Measurements from ENCODE around the gene SLC39A11. TPM values are rescaled to one million over a fixed set of nuclear protein-coding genes. Genes with fewer than 3 reads are reported as not detected.

The SLC39A11 gene
- total RNA-seq, 1 donor from 2014 or later, result 21.5 TPM

DNA sequence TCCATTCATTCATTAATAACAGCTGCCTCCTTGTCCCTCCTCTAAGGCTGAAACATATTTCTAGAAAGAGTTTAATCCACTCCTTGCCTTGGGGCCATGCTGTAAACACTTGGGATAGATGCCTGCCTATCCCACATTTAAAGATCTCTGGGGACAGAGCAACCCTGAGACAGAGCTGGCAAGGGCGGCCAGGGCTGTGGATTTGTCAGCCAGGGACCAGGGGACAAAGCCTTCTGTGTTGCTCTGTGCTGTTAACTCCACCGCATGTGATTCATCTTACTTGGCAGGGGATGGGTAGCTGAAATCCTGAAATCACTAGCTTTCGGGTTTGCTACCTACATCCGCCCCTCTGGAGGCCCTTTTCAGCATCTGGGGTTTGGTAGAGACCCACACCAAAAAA is 392.9 kb downstream of the SLC39A11 start:
- no peak overlapping the region for H3K27ac ChIP-seq (ENCODE audit: low read depth, low read length)

DNA sequence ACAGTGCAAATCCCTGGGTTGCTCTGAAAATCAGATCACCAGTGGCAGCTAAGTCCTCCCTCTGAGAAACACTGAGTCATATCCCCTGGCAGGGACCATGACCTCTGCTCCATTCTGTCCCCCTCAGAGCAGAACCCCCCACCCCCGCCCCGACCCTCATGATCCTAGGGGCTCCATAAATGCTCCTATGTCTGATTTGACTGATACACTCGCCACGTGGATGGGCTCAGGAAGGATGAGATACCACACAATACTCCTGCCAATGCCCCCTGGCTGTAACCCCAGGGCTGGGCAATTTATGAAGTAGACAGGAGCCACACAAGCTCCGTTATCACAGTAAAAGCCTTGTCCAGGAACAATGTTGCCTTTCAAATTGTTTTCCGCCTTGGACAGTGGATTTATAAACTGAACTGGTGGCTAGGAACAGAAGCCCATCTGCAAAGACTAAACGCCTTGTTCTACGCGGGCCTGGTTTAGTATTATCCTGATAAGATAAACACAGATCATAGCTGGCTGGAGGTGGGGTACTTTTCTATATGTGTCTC is 394.8 kb downstream of the SLC39A11 start:
- peaks cover 3% of the 10 kb centered on the region for H3K4me1 Mint-ChIP-seq (ENCODE audit: low read depth, unreplicated experiment)
- no peaks in the 10 kb centered on the region for H3K79me2 ChIP-seq (ENCODE audit: insufficient read depth, low read length)
- no peak overlapping the region for H3K4me3 Mint-ChIP-seq (ENCODE audit: unreplicated experiment)
- TF ChIP-seq CTCF (IDR thresholded peaks at IDR 0.05; ENCODE audit: insufficient read depth, low read depth, low read length) (no peak), EZH2 (IDR thresholded peaks at IDR 0.05; ENCODE audit: insufficient read depth, low read length) (no peak)
- H2AFZ ChIP-seq (ENCODE audit: low read depth, low read length), result no peak overlapping the region
- no peak for FAIRE-seq
- H3K27ac Mint-ChIP-seq (ENCODE audit: unreplicated experiment), result no peak overlapping the region
- peaks cover 7% of the 10 kb centered on the region for H3K9me3 Mint-ChIP-seq (ENCODE audit: unreplicated experiment)
- peaks cover 5% of the 10 kb centered on the region for H3K4me1 ChIP-seq (ENCODE audit: insufficient read depth, low read length)
- no peak overlapping the region for H3K4me3 ChIP-seq (ENCODE audit: insufficient read depth, low read depth, low read length)
- H4K20me1 ChIP-seq (ENCODE audit: insufficient read depth, low read length), result no peaks in the 10 kb centered on the region
- H3K4me2 ChIP-seq (ENCODE audit: low read length), result no peak overlapping the region
- H3K9me3 ChIP-seq (ENCODE audit: insufficient read depth, low read depth, low read length), result no peaks in the 10 kb centered on the region
- no peak overlapping the region for H3K27ac ChIP-seq (ENCODE audit: low read depth, low read length)
- H3K36me3 ChIP-seq (ENCODE audit: insufficient read depth, low read length), result no peaks in the 10 kb centered on the region
- no peak for DNase-seq (ENCODE audit: low read depth)
- no peaks in the 10 kb centered on the region for H3K27me3 Mint-ChIP-seq (ENCODE audit: low read depth, unreplicated experiment)
- H3K36me3 Mint-ChIP-seq (ENCODE audit: low read depth, unreplicated experiment), result peaks cover 3% of the 10 kb centered on the region
- no peak overlapping the region for H3K9ac ChIP-seq (ENCODE audit: low read length)
- no peaks in the 10 kb centered on the region for H3K27me3 ChIP-seq (ENCODE audit: insufficient read depth, low read length)

More for the DNA sequence above, 392.9 kb downstream of the SLC39A11 start:
- Histone ChIP-seq H3K4me2 (ENCODE audit: low read length) (peak overlapping the region; percentile 35), H3K27me3 (ENCODE audit: insufficient read depth, low read length) (no peaks in the 10 kb centered on the region), H3K36me3 (ENCODE audit: insufficient read depth, low read length) (no peaks in the 10 kb centered on the region), H2AFZ (ENCODE audit: low read depth, low read length) (no peak overlapping the region), H3K9ac (ENCODE audit: low read length) (peak overlapping the region; percentile 32), H3K4me1 (ENCODE audit: insufficient read depth, low read length) (peaks cover 5% of the 10 kb centered on the region), H3K79me2 (ENCODE audit: insufficient read depth, low read length) (no peaks in the 10 kb centered on the region), H4K20me1 (ENCODE audit: insufficient read depth, low read length) (no peaks in the 10 kb centered on the region), H3K4me3 (ENCODE audit: insufficient read depth, low read depth, low read length) (no peak overlapping the region), H3K9me3 (ENCODE audit: insufficient read depth, low read depth, low read length) (no peaks in the 10 kb centered on the region)
- Mint-ChIP-seq H3K36me3 (ENCODE audit: low read depth, unreplicated experiment) (no peaks in the 10 kb centered on the region), H3K4me1 (ENCODE audit: low read depth, unreplicated experiment) (peaks cover 3% of the 10 kb centered on the region), H3K4me3 (ENCODE audit: unreplicated experiment) (no peak overlapping the region), H3K27me3 (ENCODE audit: low read depth, unreplicated experiment) (no peaks in the 10 kb centered on the region), H3K27ac (ENCODE audit: unreplicated experiment) (no peak overlapping the region), H3K9me3 (ENCODE audit: unreplicated experiment) (peaks cover 7% of the 10 kb centered on the region)
- FAIRE-seq (no peak), DNase-seq (ENCODE audit: low read depth) (peak; percentile 64)
- TF ChIP-seq CTCF (IDR thresholded peaks at IDR 0.05; ENCODE audit: insufficient read depth, low read depth, low read length), result no peak
- no peak for TF ChIP-seq EZH2 (IDR thresholded peaks at IDR 0.05; ENCODE audit: insufficient read depth, low read length)

DNA sequence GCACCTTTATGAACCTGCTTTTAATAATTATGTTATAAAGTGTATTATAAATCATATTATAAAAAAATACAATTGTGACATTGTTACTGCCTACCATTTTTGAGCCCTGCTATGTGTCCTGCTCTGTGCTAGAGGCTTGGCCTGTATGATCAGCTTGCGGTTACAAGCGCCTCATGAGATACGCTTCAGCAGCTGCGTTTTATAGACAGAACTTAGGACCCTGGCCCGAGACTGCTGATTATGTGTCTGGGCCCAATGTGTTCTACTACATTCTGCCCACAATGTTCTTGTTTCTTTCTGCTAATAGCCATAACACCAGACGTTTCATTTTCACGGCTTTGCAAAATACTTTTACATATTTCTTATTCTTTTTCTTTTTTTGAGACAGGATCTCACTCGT is 395.8 kb downstream of the SLC39A11 start:
- H3K4me3 Mint-ChIP-seq (ENCODE audit: unreplicated experiment), result no peak overlapping the region
- no peak overlapping the region for H3K9ac ChIP-seq (ENCODE audit: low read length)
- no peaks in the 10 kb centered on the region for H3K27me3 ChIP-seq (ENCODE audit: insufficient read depth, low read length)
- H3K9me3 Mint-ChIP-seq (ENCODE audit: unreplicated experiment), result peaks cover 8% of the 10 kb centered on the region
- TF ChIP-seq EZH2 (IDR thresholded peaks at IDR 0.05; ENCODE audit: insufficient read depth, low read length), result no peak
- TF ChIP-seq CTCF (IDR thresholded peaks at IDR 0.05; ENCODE audit: insufficient read depth, low read depth, low read length), result no peak
- H3K27me3 Mint-ChIP-seq (ENCODE audit: low read depth, unreplicated experiment), result no peaks in the 10 kb centered on the region
- H3K27ac Mint-ChIP-seq (ENCODE audit: unreplicated experiment), result no peak overlapping the region
- FAIRE-seq (no peak), DNase-seq (ENCODE audit: low read depth) (no peak)
- peaks cover 14% of the 10 kb centered on the region for H3K4me1 ChIP-seq (ENCODE audit: insufficient read depth, low read length)
- no peak overlapping the region for H3K4me3 ChIP-seq (ENCODE audit: insufficient read depth, low read depth, low read length)
- no peaks in the 10 kb centered on the region for H3K79me2 ChIP-seq (ENCODE audit: insufficient read depth, low read length)
- H3K4me2 ChIP-seq (ENCODE audit: low read length), result no peak overlapping the region
- peaks cover 3% of the 10 kb centered on the region for H3K36me3 Mint-ChIP-seq (ENCODE audit: low read depth, unreplicated experiment)
- H3K4me1 Mint-ChIP-seq (ENCODE audit: low read depth, unreplicated experiment), result peaks cover 3% of the 10 kb centered on the region
- no peak overlapping the region for H2AFZ ChIP-seq (ENCODE audit: low read depth, low read length)
- no peaks in the 10 kb centered on the region for H4K20me1 ChIP-seq (ENCODE audit: insufficient read depth, low read length)
- H3K36me3 ChIP-seq (ENCODE audit: insufficient read depth, low read length), result no peaks in the 10 kb centered on the region
- no peaks in the 10 kb centered on the region for H3K9me3 ChIP-seq (ENCODE audit: insufficient read depth, low read depth, low read length)
- H3K27ac ChIP-seq (ENCODE audit: low read depth, low read length), result no peak overlapping the region

All from astrocyte (in vitro differentiated cells and primary cell).